PC-3 (cell line): ENCODE data around the gene MYO5B. TPM values are rescaled to one million over a fixed set of nuclear protein-coding genes. Genes with fewer than 3 reads are reported as not detected.

Experiments
- ATAC-seq: fragments of 200-7000 bp; cut with Tn5 transposase; 2 replicates; pipeline ENCODE4 v1.9.1; 2020; ENCODE audit warnings: mild to moderate bottlenecking, moderate library complexity
- BruUV-seq: library from RNA; stranded (reverse); fragments of 400-500 nt; replicated peaks from 2 replicates; lab custom pipeline; 2021; lab: Mats Ljungman, UMichigan
- CTCF ChIA-PET: fragments of 300-600 bp; sonication (Branson Sonifier 250); formaldehyde crosslinking; loops from one replicate; lab custom pipeline; 2022; ENCODE audit warnings: antibody characterized with exemption; lab: Charles Lee
- POLR2A ChIA-PET: fragments of 300-600 bp; sonication (Branson Sonifier 250); formaldehyde crosslinking; loops from one replicate; lab custom pipeline; 2022; ENCODE audit warnings: antibody characterized with exemption; ENCODE audit not compliant: unreplicated experiment; lab: Charles Lee
- DNase-seq: peaks from one replicate; pipeline ENCODE4 v3.0.0-alpha.2; 2015
- H2AFZ ChIP-seq: fragments of 300-600 bp; sonication (generic); 2 replicates; pipeline ENCODE4 v1.6.0; 2016; ENCODE audit warnings: antibody characterized with exemption, low read length
- H3F3A ChIP-seq: fragments of 300-600 bp; sonication (generic); one replicate; pipeline ENCODE4 v1.6.0; 2017; ENCODE audit warnings: antibody characterized with exemption, low read length, control low read depth, mild to moderate bottlenecking; ENCODE audit not compliant: unreplicated experiment
- H3K27ac ChIP-seq: fragments of 300-600 bp; sonication (generic); 2 replicates; pipeline ENCODE4 v1.5.1; 2016; ENCODE audit warnings: mild to moderate bottlenecking, low read length
- H3K27me3 ChIP-seq: fragments of 300-600 bp; sonication (generic); 2 replicates; pipeline ENCODE4 v1.6.1; 2016; ENCODE audit warnings: low read length, mixed read lengths
- H3K36me3 ChIP-seq: fragments of 300-600 bp; sonication (generic); 2 replicates; pipeline ENCODE4 v1.6.1; 2016; ENCODE audit warnings: low read depth, mixed run types, low read length, mixed read lengths
- H3K4me1 ChIP-seq: fragments of 300-600 bp; sonication (generic); 2 replicates; pipeline ENCODE4 v1.5.1; 2016; ENCODE audit warnings: low read length; ENCODE audit not compliant: insufficient read depth
- H3K4me2 ChIP-seq: fragments of 300-600 bp; sonication (generic); 2 replicates; pipeline ENCODE4 v1.6.0; 2016; ENCODE audit warnings: low read length
- H3K4me3 ChIP-seq: fragments of 300-600 bp; sonication (generic); 2 replicates; pipeline ENCODE4 v1.5.1; 2016; ENCODE audit warnings: mild to moderate bottlenecking, low read length, mixed read lengths
- H3K79me2 ChIP-seq: fragments of 300-600 bp; sonication (generic); 2 replicates; pipeline ENCODE4 v1.6.1; 2017; ENCODE audit warnings: low read length, mixed read lengths
- H3K9ac ChIP-seq: fragments of 300-600 bp; sonication (generic); 2 replicates; pipeline ENCODE4 v1.6.0; 2016; ENCODE audit warnings: mild to moderate bottlenecking, low read length
- H3K9me2 ChIP-seq: fragments of 300-600 bp; sonication (generic); replicated peaks from 2 replicates; pipeline ENCODE4 v1.6.1; 2016; ENCODE audit warnings: mixed run types, low read length, mixed read lengths
- H3K9me3 ChIP-seq: fragments of 300-600 bp; sonication (generic); 2 replicates; pipeline ENCODE4 v1.6.1; 2016; ENCODE audit warnings: low read length, mixed read lengths
- H4K20me1 ChIP-seq: fragments of 300-600 bp; sonication (generic); 2 replicates; pipeline ENCODE4 v1.6.1; 2016; ENCODE audit warnings: low read length, mixed read lengths
- CTCF ChIP-seq: fragments of 300-600 bp; sonication (generic); conservative IDR thresholded peaks from 2 replicates; pipeline ENCODE4 v1.5.1; 2017; ENCODE audit warnings: antibody characterized with exemption, low read depth, mild to moderate bottlenecking, low read length
- EZH2 ChIP-seq: fragments of 300-600 bp; sonication (generic); IDR thresholded peaks from one replicate; pipeline ENCODE4 v1.6.1; 2017; ENCODE audit warnings: antibody characterized with exemption, mild to moderate bottlenecking, low read length; ENCODE audit not compliant: unreplicated experiment
- EZH2phosphoT487 ChIP-seq: fragments of 300-600 bp; sonication (generic); IDR thresholded peaks from 2 replicates; pipeline ENCODE4 v1.6.1; 2018; ENCODE audit warnings: mild to moderate bottlenecking, antibody characterized with exemption, low read length, borderline replicate concordance
- intact Hi-C: fragments of 100-400 bp; cut with micrococcal nuclease; formaldehyde crosslinking; loops from 2 replicates; pipeline ENCODE4 v1.9.0; 2023
- total RNA-seq: library from RNA; depleted of rRNA; stranded (reverse); fragments of >200 nt; gene quantifications from 2 replicates; pipeline ENCODE4 v1.2.3, GENCODE V29; 2014

The MYO5B gene
- total RNA-seq, 1 experiment from 2014 or later, result 10.7 TPM

- H3K4me1 ChIP-seq, result peaks cover 17% of the 10 kb centered on the region
- ATAC-seq (peak; percentile 91), DNase-seq (peak; percentile 87)
- peak overlapping the region; percentile 50; the same call in 1 of the 2 replicates for H2AFZ ChIP-seq
- peak overlapping the region; percentile 26 for H3K4me3 ChIP-seq
- H3K9me2 ChIP-seq, result no peaks in the 10 kb centered on the region
- H3K79me2 ChIP-seq, result no peaks in the 10 kb centered on the region
- no peaks in the 10 kb centered on the region for H3K27me3 ChIP-seq
- BruUV-seq, result TSS peak; percentile 93
- H4K20me1 ChIP-seq, result no peaks in the 10 kb centered on the region
- intact Hi-C loops, result loop anchor here (1.0 kb wide), 1 partner anchor 14 kb away; no protein-coding TSS in a partner anchor
- H3K4me2 ChIP-seq, result peak overlapping the region; percentile 65
- ChIA-PET CTCF (interaction anchor here (1.1 kb wide), 1 partner anchor 9 kb away, joined by 6 read pairs; no protein-coding TSS in a partner anchor), POLR2A (interaction anchor here (0.6 to 0.9 kb wide), 3 partner anchors 9 to 280 kb away, joined by 3 to 6 read pairs (median 4); partner anchors contain the start of gene ACAA2)
- H3K9ac ChIP-seq, result peak overlapping the region; percentile 40
- H3K9me3 ChIP-seq, result no peaks in the 10 kb centered on the region
- TF ChIP-seq CTCF, result no peak
- no peak for TF ChIP-seq EZH2phosphoT487
- peak overlapping the region; percentile 90 for H3K27ac ChIP-seq
- no peaks in the 10 kb centered on the region for H3K36me3 ChIP-seq
- H3F3A ChIP-seq, result no peaks in the 10 kb centered on the region
These were observed 345.4 kb downstream of the MYO5B start for GRCh38 chr18:49849331-49850217.

- Histone ChIP-seq H3K27ac (no peak overlapping the region), H4K20me1 (no peaks in the 10 kb centered on the region)
- BruUV-seq, result no TSS peak
These were observed 346.8 kb downstream of the MYO5B start for GRCh38 chr18:49848115-49848514.

More at GRCh38 chr18:49848115-49848514, 346.8 kb downstream of the MYO5B start:
- POLR2A ChIA-PET, result no interaction called here
- no peaks in the 10 kb centered on the region for H3K27me3 ChIP-seq
- no peaks in the 10 kb centered on the region for H3K79me2 ChIP-seq
- CTCF ChIA-PET, result no interaction called here
- no peak for ATAC-seq
- no peaks in the 10 kb centered on the region for H3F3A ChIP-seq
- peaks cover 17% of the 10 kb centered on the region for H3K4me1 ChIP-seq
- H3K4me2 ChIP-seq, result no peak overlapping the region
- H3K9me3 ChIP-seq, result no peaks in the 10 kb centered on the region
- H3K9me2 ChIP-seq, result no peaks in the 10 kb centered on the region
- no peak overlapping the region for H3K9ac ChIP-seq
- no peak for DNase-seq
- no peak overlapping the region for H3K4me3 ChIP-seq
- no peak for TF ChIP-seq EZH2
- no peak for TF ChIP-seq CTCF
- no peak for TF ChIP-seq EZH2phosphoT487
- intact Hi-C loops, result no loop called here
- H3K36me3 ChIP-seq, result no peaks in the 10 kb centered on the region
- H2AFZ ChIP-seq, result no peak overlapping the region
